IMR-90 (cell line): Measurements from ENCODE around the gene ACTR5. TPM values are rescaled to one million over a fixed set of nuclear protein-coding genes. Genes with fewer than 3 reads are reported as not detected.

Experiments used
- ATAC-seq: fragments of 200-7000 bp; cut with Tn5 transposase; 2 replicates; pipeline ENCODE4 v1.9.1; 2020; ENCODE audit warnings: low read depth, mild to moderate bottlenecking, moderate library complexity
- BruUV-seq: library from RNA; stranded (reverse); fragments of 400-500 nt; replicated peaks from 2 replicates; lab custom pipeline; 2021; lab: Mats Ljungman, UMichigan
- CTCF ChIA-PET: fragments of 300-600 bp; formaldehyde crosslinking; extraction: SDS; loops from one replicate; lab custom pipeline; 2021; ENCODE audit warnings: antibody characterized with exemption; lab: Yijun Ruan, JAX
- POLR2A ChIA-PET: fragments of 300-600 bp; sonication (Branson Sonifier 250); formaldehyde crosslinking; loops from one replicate; lab custom pipeline; 2022; ENCODE audit warnings: antibody characterized with exemption; ENCODE audit not compliant: unreplicated experiment; lab: Charles Lee
- DNase-seq: peaks from one replicate; pipeline ENCODE4 v3.0.0; 2013
- H2AFZ ChIP-seq: replicated peaks from 2 replicates; pipeline ENCODE3; 2013; ENCODE audit warnings: low read length, mild to moderate bottlenecking; ENCODE audit not compliant: poor library complexity
- H2AK5ac ChIP-seq: 2 replicates; pipeline ENCODE4 v1.6.1; 2013; ENCODE audit warnings: low read depth, low read length, inconsistent platforms
- H2AK9ac ChIP-seq: replicated peaks from 2 replicates; pipeline ENCODE3; 2013; ENCODE audit warnings: mild to moderate bottlenecking, low read depth, low read length, moderate library complexity; ENCODE audit not compliant: poor library complexity
- H2BK120ac ChIP-seq: 2 replicates; pipeline ENCODE4 v1.6.1; 2013; ENCODE audit warnings: low read depth, low read length, inconsistent platforms
- H2BK15ac ChIP-seq: 3 replicates; pipeline ENCODE4 v1.6.1; 2013; ENCODE audit warnings: low read depth, low read length, inconsistent platforms
- H2BK20ac ChIP-seq: 2 replicates; pipeline ENCODE4 v1.6.1; 2013; ENCODE audit warnings: low read depth, mild to moderate bottlenecking, inconsistent platforms, low read length, moderate library complexity
- H2BK5ac ChIP-seq: 2 replicates; pipeline ENCODE4 v1.6.1; 2013; ENCODE audit warnings: mild to moderate bottlenecking, low read depth, low read length, inconsistent platforms; ENCODE audit not compliant: poor library complexity, severe bottlenecking
- H3K14ac ChIP-seq: replicated peaks from 2 replicates; pipeline ENCODE4 v1.6.1; 2013; ENCODE audit warnings: low read depth, low read length, inconsistent platforms
- H3K18ac ChIP-seq: 2 replicates; pipeline ENCODE4 v1.6.1; 2013; ENCODE audit warnings: low read depth, low read length, control low read depth
- H3K23ac ChIP-seq: 2 replicates; pipeline ENCODE4 v1.6.1; 2013; ENCODE audit warnings: low read depth, low read length, inconsistent platforms
- H3K27ac ChIP-seq: 2 replicates; pipeline ENCODE4 v1.5.1; 2013; ENCODE audit warnings: mild to moderate bottlenecking, control low read depth, low read length; ENCODE audit not compliant: insufficient read depth
- H3K27me3 ChIP-seq: 2 replicates; pipeline ENCODE4 v1.6.1; 2013; ENCODE audit warnings: low read length; ENCODE audit not compliant: control insufficient read depth, insufficient read depth
- H3K36me3 ChIP-seq: 2 replicates; pipeline ENCODE4 v1.6.1; 2013; ENCODE audit warnings: low read length, mixed read lengths; ENCODE audit not compliant: control insufficient read depth, insufficient read depth
- H3K4ac ChIP-seq: 2 replicates; pipeline ENCODE4 v1.6.1; 2013; ENCODE audit warnings: low read depth, low read length, inconsistent platforms
- H3K4me1 ChIP-seq: 2 replicates; pipeline ENCODE4 v1.6.1; 2013; ENCODE audit warnings: low read length, mixed read lengths; ENCODE audit not compliant: control insufficient read depth, insufficient read depth
- H3K4me2 ChIP-seq: 2 replicates; pipeline ENCODE4 v1.6.1; 2013; ENCODE audit warnings: low read depth, mild to moderate bottlenecking, control low read depth, low read length, moderate library complexity
- H3K4me3 ChIP-seq: 2 replicates; pipeline ENCODE4 v1.5.1; 2013; ENCODE audit warnings: low read depth, mild to moderate bottlenecking, control low read depth, low read length, moderate library complexity; ENCODE audit not compliant: insufficient read depth
- H3K56ac ChIP-seq: 2 replicates; pipeline ENCODE4 v1.6.1; 2013; ENCODE audit warnings: low read length, inconsistent platforms; ENCODE audit not compliant: insufficient read depth; ENCODE audit errors: extremely low read depth
- H3K79me1 ChIP-seq, 2 experiments: 2 replicates each; pipeline ENCODE4 v1.6.1; 2013; ENCODE audit warnings: low read length in 2 of 2, inconsistent platforms in 1 of 2, low read depth in 1 of 2
- H3K9ac ChIP-seq: 2 replicates; pipeline ENCODE4 v1.6.1; 2013; ENCODE audit warnings: low read depth, low read length, control low read depth
- H3K9me1 ChIP-seq: 2 replicates; pipeline ENCODE4 v1.6.1; 2013; ENCODE audit warnings: low read length, inconsistent platforms; ENCODE audit not compliant: insufficient read depth
- H3K9me3 ChIP-seq: 2 replicates; pipeline ENCODE4 v1.6.1; 2013; ENCODE audit warnings: low read length; ENCODE audit not compliant: control insufficient read depth, insufficient read depth
- H4K20me1 ChIP-seq: 2 replicates; pipeline ENCODE4 v1.6.1; 2013; ENCODE audit warnings: low read length, inconsistent platforms; ENCODE audit not compliant: insufficient read depth
- H4K5ac ChIP-seq: 2 replicates; pipeline ENCODE4 v1.6.1; 2013; ENCODE audit warnings: mild to moderate bottlenecking, low read depth, low read length, control low read depth
- H4K8ac ChIP-seq, 2 experiments: 2 replicates each; pipeline ENCODE4 v1.6.1; 2013; ENCODE audit warnings: low read depth in 2 of 2, low read length in 2 of 2, control low read depth in 1 of 2, inconsistent platforms in 1 of 2
- H4K91ac ChIP-seq: 2 replicates; pipeline ENCODE4 v1.6.1; 2013; ENCODE audit warnings: low read depth, low read length, inconsistent platforms; ENCODE audit not compliant: insufficient read depth
- MXI1 ChIP-seq: IDR thresholded peaks from 2 replicates; pipeline ENCODE4 v1.6.1; 2012; ENCODE audit warnings: low read depth, mild to moderate bottlenecking, low read length, moderate library complexity, borderline replicate concordance
- WGBS, 2 experiments: methylation state at CpG; one replicate each; pipeline versions ENCODE4 v1.1.5 to v1.1.7; 2013; ENCODE audit warnings: missing lambda C conversion rate in 2 of 2; ENCODE audit not compliant: insufficient read length in 1 of 2; ENCODE audit errors: extremely low coverage in 2 of 2; 5-methylcytosine and 5-hydroxymethylcytosine counted together
- dilution Hi-C: fragments of 300-500 bp; cut with HindIII; formaldehyde crosslinking; loops from one replicate; pipeline ENCODE4 v1.14.3; 2018; ENCODE audit warnings: low sequenced_read_pairs; ENCODE audit not compliant: unreplicated experiment
- in situ Hi-C: fragments of 300-500 bp; cut with MboI; formaldehyde crosslinking; loops from 3 replicates; pipeline ENCODE4 v1.14.3; 2019; ENCODE audit warnings: low sequenced_read_pairs, inconsistent platforms, mixed read lengths
- intact Hi-C: fragments of 100-400 bp; cut with micrococcal nuclease; formaldehyde crosslinking; loops from 2 replicates; pipeline ENCODE4 v1.10.0; 2022
- polyA plus RNA-seq, 3 experiments: library from polyadenylated mRNA; depleted of rRNA; stranded (reverse); fragments of >200 nt; gene quantifications; 2 replicates each; pipeline ENCODE4 v1.2.3, GENCODE V29; 2012; ENCODE audit warnings: low replicate concordance in 1 of 3
- total RNA-seq: library from RNA; depleted of rRNA; stranded (reverse); fragments of >200 nt; gene quantifications from 2 replicates; pipeline ENCODE4 v1.2.3, GENCODE V29; 2012

The ACTR5 gene
- total and polyA plus RNA-seq, 2 of the 4 experiments (the other 2 are of a cell fraction) = 5.9 to 6.6 TPM

GRCh38 chr20:38759106-38759505, 10.8 kb downstream of the ACTR5 start:
- POLR2A ChIA-PET = no interaction called here
- ATAC-seq (no peak), DNase-seq (no peak)
- Histone ChIP-seq H3K27ac (no peak overlapping the region), H4K20me1 (no peaks in the 10 kb centered on the region), H3K4me2 (no peak overlapping the region), H3K4ac (no peak overlapping the region), H3K9me3 (no peaks in the 10 kb centered on the region), H3K4me1 (no peaks in the 10 kb centered on the region), H3K56ac (no peak overlapping the region), H3K27me3 (no peaks in the 10 kb centered on the region), H2AK9ac (no peak overlapping the region), H3K23ac (no peak overlapping the region), H2BK15ac (no peak overlapping the region), H2BK5ac (no peak overlapping the region), H3K9ac (no peak overlapping the region), H2BK20ac (no peak overlapping the region), H3K18ac (no peak overlapping the region), H3K14ac (no peak overlapping the region), H2AFZ (no peak overlapping the region), H4K91ac (no peak overlapping the region), H3K36me3 (peaks cover 24% of the 10 kb centered on the region), H3K9me1 (peaks cover 4% of the 10 kb centered on the region), H3K79me1 (peaks cover 0 to 4% of the 10 kb centered on the region in 2 experiments; a peak in 1 of 4 replicates), H4K5ac (no peak overlapping the region), H4K8ac (no peak overlapping the region), H3K4me3 (no peak overlapping the region), H2BK120ac (no peak overlapping the region), H2AK5ac (no peak overlapping the region)
- no peak for TF ChIP-seq MXI1
- dilution Hi-C loops (no loop called here), in situ Hi-C loops (loop anchor here (25.0 kb wide), 1 partner anchor 278 kb away; no protein-coding TSS in a partner anchor), intact Hi-C loops (no loop called here)
- WGBS, 2 experiments = 94% methylated on average over 3 of the region's 7 CpGs; no CpG with 5 or more reads in 1 of the 2 experiments
- no TSS peak for BruUV-seq
- CTCF ChIA-PET = no interaction called here
